ENCODE data around the gene DUOXA2.
"Not testable (repeated sequence)": the region's sequence is repeated elsewhere in the genome, so short reads cannot be mapped to it uniquely, and the experiment has no call there.

DUOXA2 gene

GRCh38 chr15:45114076-45114750, at the start of gene DUOXA2, which contains the start of gene DUOX2:
Gene DUOXA2 (plus strand): TSS chr15:45114326. CDS start chr15:45114606, 280 bp downstream.
Gene DUOX2 (minus strand): TSS chr15:45114172. CDS start chr15:45113411, 761 bp downstream.
- DNase-seq (ENCODE audit: low spot score), result no peak

GRCh38 chr15:45064386-45064785, 49.7 kb upstream of the DUOXA2 start:
- no peak for DNase-seq (ENCODE audit: low spot score)

GRCh38 chr15:45069942-45070360, 44.2 kb upstream of the DUOXA2 start:
- not testable (repeated sequence) for DNase-seq (ENCODE audit: low spot score)

- DNase-seq (ENCODE audit: low spot score), result not testable (repeated sequence)
These were observed 40.5 kb upstream of the DUOXA2 start for GRCh38 chr15:45073602-45074001.

- DNase-seq (ENCODE audit: low spot score), result not testable (repeated sequence)
These were observed 38.4 kb upstream of the DUOXA2 start for GRCh38 chr15:45075440-45076320.

- DNase-seq (ENCODE audit: low spot score), result not testable (repeated sequence)
These were observed 36.7 kb upstream of the DUOXA2 start for GRCh38 chr15:45077391-45077790.

- DNase-seq (ENCODE audit: low spot score), result not testable (repeated sequence)
These were observed 34.9 kb upstream of the DUOXA2 start for GRCh38 chr15:45079201-45079600.

- DNase-seq (ENCODE audit: low spot score), result not testable (repeated sequence)
These were observed 34.4 kb upstream of the DUOXA2 start for GRCh38 chr15:45079628-45080246.

- not testable (repeated sequence) for DNase-seq (ENCODE audit: low spot score)
These were observed 33.5 kb upstream of the DUOXA2 start for GRCh38 chr15:45080593-45080992.

- DNase-seq (ENCODE audit: low spot score), result not testable (repeated sequence)
These were observed 31.7 kb upstream of the DUOXA2 start for GRCh38 chr15:45082412-45082811.

- DNase-seq (ENCODE audit: low spot score), result no peak
These were observed 30.9 kb upstream of the DUOXA2 start for GRCh38 chr15:45083223-45083622.

- no peak for DNase-seq (ENCODE audit: low spot score)
These were observed 30.0 kb upstream of the DUOXA2 start for GRCh38 chr15:45084163-45084562.

- DNase-seq (ENCODE audit: low spot score), result no peak
These were observed 26.6 kb upstream of the DUOXA2 start for GRCh38 chr15:45087513-45087912.

GRCh38 chr15:45088801-45089711, 25.1 kb upstream of the DUOXA2 start:
- DNase-seq (ENCODE audit: low spot score), result no peak

- DNase-seq (ENCODE audit: low spot score), result no peak
These were observed 24.3 kb upstream of the DUOXA2 start for GRCh38 chr15:45089712-45090373.

GRCh38 chr15:45091161-45091560, 23.0 kb upstream of the DUOXA2 start:
- DNase-seq (ENCODE audit: low spot score), result no peak

GRCh38 chr15:45091576-45091975, 22.6 kb upstream of the DUOXA2 start:
- no peak for DNase-seq (ENCODE audit: low spot score)

- no peak for DNase-seq (ENCODE audit: low spot score)
These were observed 21.1 kb upstream of the DUOXA2 start for GRCh38 chr15:45093013-45093412.

GRCh38 chr15:45093622-45094357, 20.3 kb upstream of the DUOXA2 start:
- no peak for DNase-seq (ENCODE audit: low spot score)

GRCh38 chr15:45094358-45094730, 19.8 kb upstream of the DUOXA2 start:
- no peak for DNase-seq (ENCODE audit: low spot score)
